Astrocyte of the spinal cord (primary cell): ENCODE data around the gene SMIM5.

ENCODE experiments used
- DNase-seq: peaks from one replicate; pipeline ENCODE4 v3.0.0; 2011; ENCODE audit warnings: low read depth, low spot score
- H3K4me3 ChIP-seq: 2 replicates; pipeline ENCODE4 v1.5.1; 2011; ENCODE audit warnings: low read depth, mild to moderate bottlenecking, low read length, moderate library complexity
- CTCF ChIP-seq: IDR thresholded peaks from 2 replicates; pipeline ENCODE4 v1.5.1; 2012; ENCODE audit warnings: low read depth, mild to moderate bottlenecking, low read length, inconsistent platforms
- in situ Hi-C: cut with HindIII; loops from 2 replicates; pipeline ENCODE4 v1.10.0; 2017; ENCODE audit warnings: low sequenced_read_pairs

The SMIM5 gene, protein sequence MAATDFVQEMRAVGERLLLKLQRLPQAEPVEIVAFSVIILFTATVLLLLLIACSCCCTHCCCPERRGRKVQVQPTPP

DNA sequence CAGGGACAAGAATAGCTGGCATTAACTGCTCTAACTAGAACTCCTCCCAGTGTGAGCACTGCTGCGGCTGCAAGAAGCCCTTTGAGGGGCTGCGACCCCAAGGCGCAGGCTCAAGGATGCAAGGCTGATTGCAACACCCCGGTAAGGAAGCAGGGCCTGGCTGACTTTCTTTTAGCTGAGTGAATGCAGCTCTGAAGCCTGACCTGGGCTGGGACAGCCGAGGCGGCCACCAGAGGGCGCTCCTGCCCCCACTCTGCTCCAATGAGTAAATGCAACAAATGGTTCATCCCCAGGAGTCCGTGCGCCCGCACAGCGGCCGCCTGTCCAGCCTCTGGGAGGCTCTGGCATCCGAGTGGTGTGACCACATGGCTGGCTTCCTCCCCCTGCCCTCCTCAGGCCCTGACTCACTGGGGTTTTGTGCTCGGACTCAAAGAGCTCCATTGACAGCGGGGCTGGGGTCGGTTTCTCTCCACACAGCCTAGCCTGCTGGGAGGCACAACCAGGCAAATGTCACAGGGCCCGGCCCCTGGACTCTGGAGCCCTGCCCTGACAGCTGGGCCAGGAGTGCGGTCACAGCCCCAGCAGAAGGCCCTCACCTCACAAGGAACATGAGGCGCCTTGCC lies at the start of gene SMIM5:
Gene SMIM5, plus strand, starts transcription at position 572 of the 623 bp plus-strand sequence. CDS start 6,768 bp downstream, outside the sequence.
- in situ Hi-C loops, result no loop called here
- DNase-seq, result peak; percentile 92
- TF ChIP-seq CTCF, result peak; percentile 99
- H3K4me3 ChIP-seq, result no peak within 1 kb of the TSS

DNA sequence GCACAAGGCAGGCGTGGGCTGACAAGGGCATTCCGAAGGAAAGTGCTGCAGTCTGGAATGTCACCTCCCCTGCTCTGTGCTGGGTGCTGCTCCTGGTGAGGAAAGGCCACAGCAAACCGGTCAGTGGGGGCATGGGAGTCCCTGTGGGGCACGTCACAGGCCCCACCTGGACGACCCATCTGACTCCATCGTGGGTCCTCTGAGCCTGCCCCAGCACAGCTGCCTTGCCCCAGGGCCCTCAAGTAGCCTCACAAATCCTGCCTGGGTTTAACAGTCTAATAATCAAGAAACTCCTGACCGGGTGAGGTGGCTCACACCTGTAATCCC lies 48.4 kb upstream of the SMIM5 start:
- no peak for DNase-seq
- in situ Hi-C loops, result no loop called here
- TF ChIP-seq CTCF, result no peak
- no peak overlapping the region for H3K4me3 ChIP-seq

GRCh38 chr17:75587675-75588595 lies 45.3 kb upstream of the SMIM5 start, which contains the start of gene MYO15B:
Gene MYO15B, plus strand, starts transcription at chr17:75587800. Its CDS starts 258 bp downstream, at chr17:75588058.
- in situ Hi-C loops, result no loop called here
- H3K4me3 ChIP-seq, result peak within 1 kb of the TSS; percentile 17

DNA sequence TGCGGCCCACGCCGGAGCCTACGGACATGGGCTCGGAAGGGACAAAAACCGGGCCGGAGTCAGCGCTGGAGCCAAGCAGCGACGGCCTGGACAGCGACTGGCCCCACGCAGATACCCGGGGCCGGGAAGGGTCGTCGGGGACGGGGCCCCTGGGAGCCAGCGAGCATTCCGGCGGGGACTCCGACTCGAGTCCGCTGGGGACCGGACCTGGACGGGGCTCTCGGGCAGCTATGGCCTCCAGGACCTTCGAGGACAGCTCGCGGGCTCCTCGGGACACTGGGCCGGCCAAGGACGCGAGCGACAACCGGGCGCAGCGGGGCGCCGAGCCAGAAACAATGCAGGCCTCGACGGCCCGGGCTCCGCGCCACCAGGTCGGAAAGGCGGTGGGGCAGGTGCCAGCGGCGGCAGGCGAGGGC lies 44.6 kb upstream of the SMIM5 start:
- in situ Hi-C loops, result no loop called here
- TF ChIP-seq CTCF, result no peak
- DNase-seq, result no peak
- peak overlapping the region; percentile 17 for H3K4me3 ChIP-seq

More at GRCh38 chr17:75587675-75588595, 45.3 kb upstream of the SMIM5 start, which contains the start of gene MYO15B:
- TF ChIP-seq CTCF, result no peak
- DNase-seq, result peak; percentile 3

DNA sequence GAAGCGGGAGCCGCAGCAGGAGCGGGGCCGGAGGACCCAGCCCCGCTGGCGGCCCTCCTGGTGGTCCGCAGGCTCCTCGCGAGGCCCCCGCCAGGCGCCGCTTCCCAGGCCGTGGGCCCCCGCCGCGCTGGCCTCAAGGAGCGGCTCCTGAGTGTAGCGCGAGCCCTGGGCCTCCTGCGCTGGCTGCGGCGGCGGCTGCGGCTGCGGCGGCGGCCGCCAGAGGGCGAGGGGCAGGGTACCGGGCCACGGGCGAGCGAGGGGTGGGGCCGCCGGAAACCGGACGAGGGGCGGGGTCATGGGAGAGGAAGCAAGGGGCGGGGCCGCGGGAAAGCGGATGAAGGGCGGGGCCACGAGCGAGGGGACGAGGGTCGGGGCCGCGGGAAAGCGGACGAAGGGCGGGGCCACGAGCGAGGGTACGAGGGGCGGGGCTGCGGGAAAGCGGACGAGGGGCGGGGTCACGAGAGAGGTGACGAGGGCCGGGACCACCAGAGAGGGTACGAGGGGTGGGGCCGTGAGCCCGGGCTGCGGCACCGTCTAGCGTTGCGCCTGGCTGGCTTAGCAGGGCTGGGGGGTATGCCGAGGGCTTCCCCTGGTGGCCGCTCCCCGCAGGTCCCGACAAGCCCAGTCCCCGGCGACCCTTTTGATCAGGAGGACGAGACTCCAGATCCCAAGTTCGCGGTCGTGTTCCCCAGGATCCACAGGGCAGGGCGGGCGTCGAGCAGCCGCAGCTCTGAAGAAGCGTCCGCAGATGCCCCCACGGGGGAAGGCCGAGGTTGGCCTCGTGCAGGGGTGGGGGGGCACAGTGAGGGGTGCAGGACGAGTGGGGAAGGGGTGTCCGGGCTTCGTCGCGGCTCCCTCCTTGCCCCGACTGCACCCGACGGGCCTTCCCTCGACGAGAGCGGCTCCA lies 44.0 kb upstream of the SMIM5 start:
- TF ChIP-seq CTCF, result peak; percentile 64
- in situ Hi-C loops, result no loop called here
- DNase-seq, result peak; percentile 71
- H3K4me3 ChIP-seq, result peak overlapping the region; percentile 38

DNA sequence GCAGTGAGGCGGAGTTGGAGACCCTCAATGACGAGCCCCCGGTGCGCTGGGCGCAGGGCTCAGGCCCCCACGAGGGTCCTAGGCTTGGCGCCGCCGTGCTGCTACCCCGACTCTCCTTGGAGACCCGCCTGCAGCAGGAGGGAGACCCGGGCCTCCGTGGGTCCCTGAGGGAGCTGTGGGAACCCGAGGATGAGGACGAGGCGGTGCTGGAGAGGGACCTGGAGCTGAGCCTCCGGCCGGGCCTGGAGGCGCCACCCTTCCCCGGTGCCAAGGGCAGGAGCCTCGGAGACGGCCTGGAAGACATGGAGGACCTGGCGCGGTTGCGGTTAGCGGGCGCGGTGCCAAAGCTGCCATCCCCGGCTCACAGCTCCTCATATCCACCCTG lies 43.3 kb upstream of the SMIM5 start:
- H3K4me3 ChIP-seq, result no peak overlapping the region
- DNase-seq, result no peak
- no peak for TF ChIP-seq CTCF
- in situ Hi-C loops, result no loop called here
